ENCODE results near the gene LRRC4.

Gene LRRC4

DNA sequence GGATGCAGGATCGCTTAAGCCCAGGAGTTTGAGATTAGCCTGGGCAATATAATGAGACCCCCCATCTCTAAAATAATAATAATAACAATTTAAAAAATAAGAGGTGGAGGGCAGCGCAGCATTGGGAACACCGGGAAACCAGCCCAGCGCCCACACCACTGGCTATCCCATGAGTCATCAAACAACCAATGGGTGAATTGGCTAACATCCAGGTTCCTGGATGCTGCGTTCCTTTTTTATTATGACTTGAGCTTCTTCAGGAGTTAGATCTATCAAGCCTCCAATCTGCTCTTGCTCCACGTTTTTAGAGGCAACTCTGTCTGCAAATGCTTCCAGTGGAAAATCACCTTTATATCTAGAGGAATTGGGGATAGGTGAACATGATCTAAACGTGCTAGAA is 10.0 kb upstream of the LRRC4 start:
- no peaks in the 10 kb centered on the region for H3K36me3 ChIP-seq (ENCODE audit: insufficient read depth, low read length)
- no peak overlapping the region for H3K9ac ChIP-seq (ENCODE audit: insufficient read length)
- DNase-seq (ENCODE audit: low read depth, low spot score) = no peak
- no peaks in the 10 kb centered on the region for H3K9me3 ChIP-seq (ENCODE audit: low read depth, low read length)
- TF ChIP-seq FOXP2 (optimal IDR thresholded peaks at IDR 0.05; ENCODE audit: control extremely low read depth, extremely low read length, insufficient read depth) (no peak), EZH2 (IDR thresholded peaks at IDR 0.05) (no peak), POLR2AphosphoS5 (IDR thresholded peaks at IDR 0.05; ENCODE audit: borderline replicate concordance, low read depth, low read length) (no peak)
- no peak overlapping the region for H3K4me3 ChIP-seq
- H3K27ac ChIP-seq = no peak overlapping the region

DNA sequence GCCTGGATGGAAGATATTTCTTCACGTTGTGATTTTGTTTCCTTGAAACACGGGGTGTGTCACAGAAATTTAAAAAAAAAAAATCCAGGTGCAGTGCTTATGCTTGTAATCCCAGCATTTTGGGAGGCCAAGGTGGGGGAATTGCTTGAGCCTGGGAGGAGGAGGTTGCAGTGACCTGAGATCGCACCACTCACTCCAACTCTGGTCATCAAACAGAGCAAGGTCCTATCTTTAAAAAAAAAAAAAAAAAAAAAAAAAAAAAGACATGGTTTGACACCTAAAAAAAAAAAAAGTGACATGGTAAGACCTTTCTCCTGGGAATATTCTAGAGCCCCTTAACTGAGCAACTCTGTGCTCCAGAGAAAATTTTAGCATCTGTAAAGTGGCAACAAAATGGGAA is 9.0 kb upstream of the LRRC4 start:
- Histone ChIP-seq H3K27ac (no peak overlapping the region), H3K4me3 (no peak overlapping the region), H3K36me3 (ENCODE audit: insufficient read depth, low read length) (no peaks in the 10 kb centered on the region), H3K9ac (ENCODE audit: insufficient read length) (no peak overlapping the region), H3K9me3 (ENCODE audit: low read depth, low read length) (no peaks in the 10 kb centered on the region)
- TF ChIP-seq EZH2 (IDR thresholded peaks at IDR 0.05) = no peak
- TF ChIP-seq FOXP2 (optimal IDR thresholded peaks at IDR 0.05; ENCODE audit: control extremely low read depth, extremely low read length, insufficient read depth) = no peak
- no peak for TF ChIP-seq POLR2AphosphoS5 (IDR thresholded peaks at IDR 0.05; ENCODE audit: borderline replicate concordance, low read depth, low read length)
- DNase-seq (ENCODE audit: low read depth, low spot score) = no peak

DNA sequence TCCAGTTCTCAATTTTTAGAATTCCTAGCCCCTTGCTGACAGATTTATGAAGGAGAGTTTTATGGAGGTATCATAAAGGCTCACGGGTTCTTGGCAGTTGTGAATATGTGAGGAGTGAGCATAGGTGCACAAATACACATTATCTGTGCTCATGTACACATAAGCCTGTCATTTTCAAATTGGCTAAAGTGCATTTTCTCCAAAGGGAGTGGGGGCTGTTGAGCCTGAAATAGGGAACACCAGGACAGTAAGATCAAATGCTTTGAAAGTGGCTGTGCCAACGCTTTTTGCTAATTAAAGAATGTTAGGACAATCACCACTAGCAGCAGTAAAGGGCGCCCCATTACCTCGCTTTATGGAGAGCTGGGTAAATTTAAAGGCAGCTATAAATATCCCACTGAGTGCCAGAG is 8.3 kb upstream of the LRRC4 start:
- Histone ChIP-seq H3K36me3 (ENCODE audit: insufficient read depth, low read length) (no peaks in the 10 kb centered on the region), H3K9ac (ENCODE audit: insufficient read length) (no peak overlapping the region), H3K27ac (no peak overlapping the region), H3K4me3 (no peak overlapping the region), H3K9me3 (ENCODE audit: low read depth, low read length) (no peaks in the 10 kb centered on the region)
- TF ChIP-seq POLR2AphosphoS5 (IDR thresholded peaks at IDR 0.05; ENCODE audit: borderline replicate concordance, low read depth, low read length) (no peak), FOXP2 (optimal IDR thresholded peaks at IDR 0.05; ENCODE audit: control extremely low read depth, extremely low read length, insufficient read depth) (no peak), EZH2 (IDR thresholded peaks at IDR 0.05) (no peak)
- no peak for DNase-seq (ENCODE audit: low read depth, low spot score)

DNA sequence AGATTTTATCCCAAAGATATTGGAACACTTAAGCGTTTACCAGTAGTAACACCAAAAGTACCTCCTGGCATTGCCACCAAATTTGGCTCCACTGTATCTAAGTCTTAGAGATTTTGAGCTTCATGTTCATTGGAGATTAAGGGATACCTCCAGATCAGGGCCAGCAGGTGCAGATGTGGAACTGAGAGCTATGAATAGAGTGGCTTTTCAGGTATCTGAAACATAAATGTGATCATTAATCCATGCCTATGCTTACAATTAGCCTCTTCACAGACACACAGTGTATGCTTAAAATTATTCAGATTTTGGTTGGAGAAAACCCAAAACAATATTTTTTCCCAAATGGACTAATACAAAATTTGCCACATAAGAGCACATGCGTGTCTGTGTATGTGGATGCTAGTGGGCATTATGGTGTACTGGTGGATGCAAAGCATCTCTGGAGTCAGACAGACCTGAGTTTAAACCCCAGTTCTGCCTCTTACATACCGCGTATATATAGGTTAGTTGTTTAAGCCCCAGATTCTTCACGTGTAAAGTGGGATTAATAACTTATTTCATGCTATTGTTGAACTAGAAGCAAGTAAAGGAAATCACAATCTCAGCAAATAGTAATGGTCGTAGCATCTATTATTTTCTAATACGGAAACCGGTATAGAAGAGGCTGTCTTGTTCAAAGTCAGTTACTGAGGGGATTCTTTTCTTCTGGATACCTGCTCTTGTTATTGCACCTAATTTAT is 6.8 kb upstream of the LRRC4 start:
- no peak for DNase-seq (ENCODE audit: low read depth, low spot score)
- no peak for TF ChIP-seq EZH2 (IDR thresholded peaks at IDR 0.05)
- TF ChIP-seq POLR2AphosphoS5 (IDR thresholded peaks at IDR 0.05; ENCODE audit: borderline replicate concordance, low read depth, low read length) = no peak
- TF ChIP-seq FOXP2 (optimal IDR thresholded peaks at IDR 0.05; ENCODE audit: control extremely low read depth, extremely low read length, insufficient read depth) = no peak
- Histone ChIP-seq H3K9ac (ENCODE audit: insufficient read length) (no peak overlapping the region), H3K36me3 (ENCODE audit: insufficient read depth, low read length) (no peaks in the 10 kb centered on the region), H3K4me3 (no peak overlapping the region), H3K27ac (no peak overlapping the region), H3K9me3 (ENCODE audit: low read depth, low read length) (no peaks in the 10 kb centered on the region)

DNA sequence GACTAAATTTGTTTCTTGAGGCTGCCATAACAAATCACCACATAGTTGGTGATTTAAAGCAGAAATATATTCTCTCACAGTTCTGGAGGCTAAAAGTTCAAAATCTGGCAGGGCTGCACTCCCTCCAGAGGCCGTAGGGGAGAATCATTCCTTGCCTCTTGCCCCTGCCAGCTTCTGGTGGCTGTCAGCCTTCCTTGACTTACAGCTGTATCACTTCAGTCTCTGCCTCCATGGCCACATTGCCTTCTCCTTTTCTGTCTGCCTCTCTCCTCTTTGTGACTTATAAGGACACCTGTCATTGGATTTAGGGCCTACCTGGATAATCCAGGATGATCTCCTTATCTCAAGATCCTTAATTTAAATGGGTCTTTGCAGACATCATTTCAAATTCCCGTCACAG is 5.8 kb upstream of the LRRC4 start:
- Histone ChIP-seq H3K9me3 (ENCODE audit: low read depth, low read length) (no peaks in the 10 kb centered on the region), H3K27ac (no peak overlapping the region), H3K36me3 (ENCODE audit: insufficient read depth, low read length) (no peaks in the 10 kb centered on the region), H3K4me3 (no peak overlapping the region), H3K9ac (ENCODE audit: insufficient read length) (no peak overlapping the region)
- TF ChIP-seq FOXP2 (optimal IDR thresholded peaks at IDR 0.05; ENCODE audit: control extremely low read depth, extremely low read length, insufficient read depth) (no peak), POLR2AphosphoS5 (IDR thresholded peaks at IDR 0.05; ENCODE audit: borderline replicate concordance, low read depth, low read length) (no peak), EZH2 (IDR thresholded peaks at IDR 0.05) (no peak)
- DNase-seq (ENCODE audit: low read depth, low spot score) = no peak

DNA sequence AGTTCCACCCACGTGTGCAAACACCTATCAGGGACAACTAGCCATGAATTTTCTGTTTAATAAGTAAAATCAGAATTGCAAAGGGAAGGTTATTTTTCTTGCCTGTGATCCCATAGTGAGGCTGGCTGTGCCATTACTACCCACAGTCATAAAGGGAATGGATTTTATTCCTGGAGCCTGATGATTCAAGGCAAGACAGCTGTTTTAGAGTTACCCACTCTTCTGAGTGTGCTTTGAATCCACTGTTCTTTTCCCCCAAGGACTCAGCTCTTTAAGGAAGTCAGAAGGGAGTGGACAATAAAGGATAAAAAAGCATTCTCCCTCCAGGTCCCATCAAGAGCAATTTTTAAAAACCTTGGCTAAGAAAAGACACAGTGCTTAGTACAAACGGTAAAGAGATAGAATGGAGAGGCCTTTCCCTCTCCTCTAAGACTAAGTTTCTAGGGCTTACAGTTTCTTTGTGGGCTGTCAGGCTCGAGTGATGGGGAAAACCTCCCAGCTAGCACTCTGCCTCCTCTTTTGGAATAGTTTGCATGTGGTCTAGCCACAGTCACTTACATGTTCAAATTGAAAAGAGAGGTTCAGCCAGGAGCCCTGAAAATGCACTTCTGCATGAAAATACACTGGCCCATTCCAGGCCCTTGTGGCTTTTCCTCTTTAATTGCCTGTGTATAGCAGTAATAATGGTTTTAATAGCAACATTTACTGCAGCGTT is 5.1 kb upstream of the LRRC4 start:
- DNase-seq (ENCODE audit: low read depth, low spot score) = no peak
- H3K9me3 ChIP-seq (ENCODE audit: low read depth, low read length) = no peaks in the 10 kb centered on the region
- no peak overlapping the region for H3K27ac ChIP-seq
- H3K36me3 ChIP-seq (ENCODE audit: insufficient read depth, low read length) = no peaks in the 10 kb centered on the region
- H3K4me3 ChIP-seq = no peak overlapping the region
- no peak for TF ChIP-seq POLR2AphosphoS5 (IDR thresholded peaks at IDR 0.05; ENCODE audit: borderline replicate concordance, low read depth, low read length)
- TF ChIP-seq FOXP2 (optimal IDR thresholded peaks at IDR 0.05; ENCODE audit: control extremely low read depth, extremely low read length, insufficient read depth) = no peak
- TF ChIP-seq EZH2 (IDR thresholded peaks at IDR 0.05) = no peak
- H3K9ac ChIP-seq (ENCODE audit: insufficient read length) = no peak overlapping the region

DNA sequence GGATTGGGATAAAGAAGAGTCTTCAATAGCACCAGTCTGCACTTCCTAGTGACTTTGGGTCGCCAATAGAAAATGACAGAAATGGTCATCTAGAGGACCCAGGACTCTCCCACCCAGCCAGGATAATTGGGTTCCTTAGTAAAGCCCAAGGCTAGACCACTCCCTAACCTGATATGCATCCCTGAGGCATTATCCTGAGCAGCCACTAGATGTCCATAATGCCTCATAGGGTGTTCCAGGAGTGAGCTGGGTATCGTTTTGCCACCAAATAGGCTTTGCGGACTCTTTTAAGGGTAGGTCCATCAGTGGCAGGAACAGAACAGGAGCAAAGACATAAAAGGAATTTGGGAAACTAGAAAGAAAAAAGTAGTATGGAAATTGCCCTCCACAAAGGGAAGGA is 4.5 kb upstream of the LRRC4 start:
- Histone ChIP-seq H3K36me3 (ENCODE audit: insufficient read depth, low read length) (no peaks in the 10 kb centered on the region), H3K27ac (no peak overlapping the region), H3K9me3 (ENCODE audit: low read depth, low read length) (no peaks in the 10 kb centered on the region), H3K4me3 (no peak overlapping the region), H3K9ac (ENCODE audit: insufficient read length) (no peak overlapping the region)
- DNase-seq (ENCODE audit: low read depth, low spot score) = no peak
- no peak for TF ChIP-seq FOXP2 (optimal IDR thresholded peaks at IDR 0.05; ENCODE audit: control extremely low read depth, extremely low read length, insufficient read depth)
- no peak for TF ChIP-seq POLR2AphosphoS5 (IDR thresholded peaks at IDR 0.05; ENCODE audit: borderline replicate concordance, low read depth, low read length)
- TF ChIP-seq EZH2 (IDR thresholded peaks at IDR 0.05) = no peak

DNA sequence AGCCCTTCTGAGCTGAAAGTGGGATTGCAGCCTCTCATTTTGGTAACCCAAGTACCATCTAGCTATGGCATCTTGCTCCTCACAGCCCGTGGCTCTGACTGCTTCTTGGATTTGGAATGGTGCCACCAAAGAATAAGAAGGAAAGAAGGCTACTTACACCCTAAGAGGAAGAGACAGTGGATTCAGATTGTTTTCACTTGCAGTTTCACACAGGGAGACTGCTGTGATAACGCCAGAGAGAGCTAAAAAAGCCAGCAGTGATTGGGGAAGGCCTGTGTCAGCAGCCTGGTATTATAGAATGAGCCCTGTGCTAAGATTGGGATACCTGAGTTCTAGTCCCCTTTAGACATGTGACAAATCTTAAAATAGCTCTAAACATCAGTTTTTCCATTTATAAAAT is 3.6 kb upstream of the LRRC4 start:
- no peak for DNase-seq (ENCODE audit: low read depth, low spot score)
- H3K9ac ChIP-seq (ENCODE audit: insufficient read length) = no peak overlapping the region

More for the DNA sequence above, 3.6 kb upstream of the LRRC4 start:
- Histone ChIP-seq H3K9me3 (ENCODE audit: low read depth, low read length) (no peaks in the 10 kb centered on the region), H3K27ac (no peak overlapping the region), H3K4me3 (no peak overlapping the region), H3K36me3 (ENCODE audit: insufficient read depth, low read length) (peaks cover 2% of the 10 kb centered on the region; the same call in 1 of the 2 replicates)
- TF ChIP-seq EZH2 (IDR thresholded peaks at IDR 0.05) = no peak
- no peak for TF ChIP-seq POLR2AphosphoS5 (IDR thresholded peaks at IDR 0.05; ENCODE audit: borderline replicate concordance, low read depth, low read length)
- TF ChIP-seq FOXP2 (optimal IDR thresholded peaks at IDR 0.05; ENCODE audit: control extremely low read depth, extremely low read length, insufficient read depth) = no peak

All from SK-N-MC (cell line).